Measurements from ENCODE around the gene BNC1.

GRCh38 chr15:83305704-83306291 is 21.3 kb upstream of the BNC1 start:
- TF ChIP-seq, protein P1, sequence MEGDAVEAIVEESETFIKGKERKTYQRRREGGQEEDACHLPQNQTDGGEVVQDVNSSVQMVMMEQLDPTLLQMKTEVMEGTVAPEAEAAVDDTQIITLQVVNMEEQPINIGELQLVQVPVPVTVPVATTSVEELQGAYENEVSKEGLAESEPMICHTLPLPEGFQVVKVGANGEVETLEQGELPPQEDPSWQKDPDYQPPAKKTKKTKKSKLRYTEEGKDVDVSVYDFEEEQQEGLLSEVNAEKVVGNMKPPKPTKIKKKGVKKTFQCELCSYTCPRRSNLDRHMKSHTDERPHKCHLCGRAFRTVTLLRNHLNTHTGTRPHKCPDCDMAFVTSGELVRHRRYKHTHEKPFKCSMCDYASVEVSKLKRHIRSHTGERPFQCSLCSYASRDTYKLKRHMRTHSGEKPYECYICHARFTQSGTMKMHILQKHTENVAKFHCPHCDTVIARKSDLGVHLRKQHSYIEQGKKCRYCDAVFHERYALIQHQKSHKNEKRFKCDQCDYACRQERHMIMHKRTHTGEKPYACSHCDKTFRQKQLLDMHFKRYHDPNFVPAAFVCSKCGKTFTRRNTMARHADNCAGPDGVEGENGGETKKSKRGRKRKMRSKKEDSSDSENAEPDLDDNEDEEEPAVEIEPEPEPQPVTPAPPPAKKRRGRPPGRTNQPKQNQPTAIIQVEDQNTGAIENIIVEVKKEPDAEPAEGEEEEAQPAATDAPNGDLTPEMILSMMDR (IDR thresholded peaks at IDR 0.05): no peak
- no peak for TF ChIP-seq POLR2A (IDR thresholded peaks at IDR 0.05)

Measured in heart left ventricle (tissue), 13 donors.